GM19099 (cell line): Measurements from ENCODE around the gene P4HB.

Experiments
- POLR2A ChIP-seq: IDR thresholded peaks from 3 replicates; pipeline ENCODE4 v1.6.1; 2011; ENCODE audit warnings: low read depth; ENCODE audit not compliant: insufficient read length; ENCODE audit errors: extremely low read depth

The P4HB gene

GRCh38 chr17:81865733-81866439 is 5.6 kb upstream of the P4HB start:
- no peak for TF ChIP-seq POLR2A

DNA sequence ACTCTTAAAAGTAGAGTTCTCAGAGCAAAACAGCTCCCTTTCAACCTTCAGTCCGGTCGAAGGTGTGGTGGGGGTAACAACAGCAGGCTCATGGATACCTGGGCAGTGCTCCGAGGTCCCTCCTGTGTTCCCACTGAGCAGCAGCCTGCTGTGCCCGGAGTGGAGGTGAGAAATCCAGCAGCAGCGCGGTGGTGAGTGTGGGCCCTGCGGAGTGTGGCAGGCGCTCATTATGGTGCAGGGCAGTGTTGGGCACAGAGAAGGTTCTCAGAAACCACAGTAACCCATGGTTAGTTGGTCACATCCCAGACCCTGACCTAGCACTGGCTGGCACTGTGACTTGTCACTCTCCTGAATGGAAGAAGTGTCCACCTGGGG is 5.0 kb upstream of the P4HB start:
- TF ChIP-seq POLR2A: peak; percentile 22

GRCh38 chr17:81863833-81864768 is 3.8 kb upstream of the P4HB start:
- no peak for TF ChIP-seq POLR2A

DNA sequence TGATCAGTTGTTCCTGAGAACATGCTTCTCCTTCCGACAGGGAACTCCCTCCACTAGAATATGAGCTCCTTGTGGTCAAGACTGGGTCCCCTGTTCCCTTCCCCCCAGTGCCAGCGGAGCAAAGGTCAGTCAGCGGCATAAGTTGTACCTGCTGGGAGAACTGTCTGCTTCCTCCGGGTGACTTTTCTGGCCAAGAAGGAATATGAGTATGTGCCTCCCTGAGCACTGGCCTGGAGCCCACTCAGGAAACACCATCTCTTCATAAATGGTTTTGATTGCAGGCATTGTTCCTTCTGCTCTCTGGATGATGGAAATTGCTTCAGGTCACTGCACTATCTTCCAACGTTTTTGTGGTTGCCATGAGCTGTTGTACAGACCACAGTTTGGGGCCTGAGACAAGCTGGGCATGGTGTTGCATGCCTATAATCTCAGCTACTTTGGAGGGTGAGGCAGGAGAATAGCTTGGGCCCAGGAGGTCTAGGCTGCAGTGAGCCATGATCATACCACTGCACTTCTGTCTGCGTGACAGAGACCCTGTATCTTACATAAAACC is 2.9 kb upstream of the P4HB start:
- no peak for TF ChIP-seq POLR2A

DNA sequence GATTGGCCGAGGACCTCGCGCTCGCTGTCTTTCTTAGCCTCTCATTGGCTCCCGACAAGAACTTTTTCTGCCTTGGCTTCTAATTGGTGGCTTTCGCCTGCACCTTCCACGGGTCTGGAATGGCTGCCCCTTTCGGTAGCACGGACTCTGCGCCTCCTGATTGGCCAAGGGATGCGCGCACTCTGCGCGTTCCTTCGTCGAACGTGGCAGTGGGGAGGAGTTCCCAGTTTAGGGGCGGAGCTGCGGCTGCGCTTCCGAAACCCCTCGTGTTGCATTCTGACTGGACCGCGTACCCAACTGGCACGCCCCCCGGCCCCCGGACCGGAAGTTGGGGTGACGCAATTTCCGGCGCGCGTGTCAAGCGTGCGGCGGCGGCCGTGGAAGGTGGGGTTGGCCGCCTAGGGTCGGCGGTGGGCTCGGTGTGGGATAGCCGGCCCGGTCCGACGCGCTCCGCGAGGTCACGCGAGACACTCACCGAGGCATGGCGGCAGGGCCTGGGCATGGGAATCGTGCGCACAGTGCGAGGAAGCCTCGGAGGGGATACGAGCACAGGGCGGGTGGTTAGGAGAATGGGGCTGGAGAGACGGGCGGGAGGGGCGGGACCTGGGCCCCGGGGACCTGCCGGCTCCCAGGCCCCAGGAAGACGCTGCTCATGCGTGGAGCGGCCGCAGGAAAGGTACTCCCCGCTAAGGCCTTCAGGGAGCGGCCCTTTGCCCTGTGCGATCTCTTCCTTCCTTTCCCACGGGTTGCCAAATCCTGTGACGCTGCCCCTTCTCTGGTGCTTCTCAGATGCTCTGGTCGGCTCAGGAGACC is 627 bp upstream of the P4HB start:
- TF ChIP-seq POLR2A: peak; percentile 93

DNA sequence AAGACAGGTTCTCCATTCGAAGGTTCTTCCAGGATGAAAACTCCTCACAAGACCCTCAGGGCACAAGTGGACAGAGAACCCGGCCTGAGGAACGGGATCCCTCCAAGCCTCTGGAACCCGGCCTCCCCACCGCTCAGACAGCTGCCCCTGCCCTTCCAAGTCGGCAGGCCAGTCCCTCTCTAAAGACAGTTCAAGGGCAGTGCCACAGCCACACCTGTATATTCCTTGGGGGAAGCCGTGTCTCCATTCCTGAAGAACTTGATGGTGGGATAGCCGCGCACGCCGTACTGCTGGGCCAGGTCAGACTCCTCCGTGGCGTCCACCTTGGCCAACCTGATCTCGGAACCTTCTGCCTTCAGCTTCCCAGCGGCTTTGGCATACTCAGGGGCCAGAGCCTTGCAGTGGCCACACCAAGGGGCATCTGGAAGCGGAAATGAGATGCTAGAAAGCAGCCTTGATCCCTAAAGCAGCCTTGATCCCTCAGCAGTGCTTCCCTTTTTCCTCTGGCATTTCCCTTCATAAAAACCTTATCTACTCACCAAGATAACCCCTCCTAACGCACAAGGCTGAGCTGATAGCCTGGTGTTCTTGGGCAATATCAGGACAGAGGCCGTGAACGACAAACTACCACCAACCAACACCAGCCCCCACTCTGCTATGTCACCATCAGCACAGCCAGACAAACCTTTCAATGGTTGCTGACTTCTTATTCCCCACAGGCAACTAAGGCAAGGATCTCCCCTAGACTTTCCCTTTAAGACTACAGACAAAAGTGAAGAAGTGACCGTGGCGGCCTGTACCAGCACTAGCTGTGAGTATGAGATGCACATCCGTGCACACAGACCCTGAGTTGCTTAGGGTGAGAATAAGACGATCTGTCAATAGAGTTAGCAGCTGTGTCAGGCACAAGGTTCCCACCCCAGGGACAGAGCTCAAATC is 1.1 kb downstream of the P4HB start:
- no peak for TF ChIP-seq POLR2A

DNA sequence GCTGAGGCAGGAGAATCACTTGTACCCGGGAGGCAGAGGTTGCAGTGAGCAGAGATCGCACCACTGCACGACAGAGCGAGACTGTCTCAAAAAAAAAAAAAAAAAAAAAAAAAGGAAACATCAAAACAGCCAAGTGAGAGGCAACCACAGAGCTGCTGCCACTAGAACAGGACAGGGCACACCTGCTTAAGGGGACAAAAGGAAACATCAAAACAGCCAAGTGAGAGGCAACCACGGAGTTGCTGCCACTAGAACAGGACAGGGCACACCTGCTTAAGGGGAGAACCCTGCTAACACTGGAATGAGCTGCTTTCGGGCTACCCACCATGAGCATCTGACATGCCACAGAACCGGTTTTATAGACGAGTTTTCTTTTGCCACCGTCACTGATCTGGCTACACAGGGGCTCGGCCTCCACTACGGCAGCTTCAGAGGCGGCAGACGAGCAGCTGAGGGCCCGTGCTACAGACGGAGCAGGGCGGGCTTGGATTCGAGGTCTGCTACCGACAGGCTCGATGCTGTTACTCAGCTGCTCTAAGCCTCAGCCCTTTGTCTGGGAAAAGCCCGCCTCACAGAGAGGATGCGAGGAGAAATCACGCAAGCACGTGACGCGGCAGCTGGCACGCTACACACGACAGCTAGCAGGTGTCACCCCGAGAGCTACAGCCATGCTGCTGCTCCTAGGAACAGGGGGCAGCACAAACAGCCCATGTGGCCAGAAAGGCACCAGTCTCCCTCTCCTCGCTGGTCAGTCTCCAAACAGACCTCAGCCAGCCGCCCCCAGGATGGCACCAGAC is 2.0 kb downstream of the P4HB start:
- no peak for TF ChIP-seq POLR2A

GRCh38 chr17:81854974-81855774 is 5.2 kb downstream of the P4HB start:
- TF ChIP-seq POLR2A: no peak

GRCh38 chr17:81852237-81852636 is 8.1 kb downstream of the P4HB start:
- TF ChIP-seq POLR2A: no peak

DNA sequence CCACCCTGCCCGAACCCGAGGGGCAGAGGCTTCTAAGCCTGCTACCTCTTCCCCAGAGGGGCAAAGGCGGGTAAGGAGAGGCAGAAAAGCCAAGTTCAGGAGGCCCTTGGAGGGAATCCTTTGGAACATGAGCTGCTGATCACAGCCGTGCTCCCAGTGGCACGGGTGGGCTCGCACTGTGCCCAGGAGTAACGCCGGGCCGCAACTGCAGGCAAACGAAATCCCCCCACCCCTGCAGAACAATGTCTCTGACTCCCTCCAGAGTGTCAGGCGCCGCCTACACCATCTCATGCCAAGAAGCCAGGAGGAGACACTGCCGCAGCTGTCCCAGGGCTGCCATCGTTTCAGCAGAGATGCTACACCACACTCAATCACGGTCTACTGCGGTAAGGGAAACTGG is 8.9 kb downstream of the P4HB start:
- no peak for TF ChIP-seq POLR2A

- TF ChIP-seq POLR2A: no peak
Measured at GRCh38 chr17:81849457-81849856, 10.9 kb downstream of the P4HB start.
